Measurements from ENCODE around the gene RHOF.
A peak's percentile ranks its signal among the peaks of the same experiment; 100 is the strongest.
"Not testable (repeated sequence)": the region's sequence is repeated elsewhere in the genome, so short reads cannot be mapped to it uniquely, and the experiment has no call there.

RHOF gene

DNA sequence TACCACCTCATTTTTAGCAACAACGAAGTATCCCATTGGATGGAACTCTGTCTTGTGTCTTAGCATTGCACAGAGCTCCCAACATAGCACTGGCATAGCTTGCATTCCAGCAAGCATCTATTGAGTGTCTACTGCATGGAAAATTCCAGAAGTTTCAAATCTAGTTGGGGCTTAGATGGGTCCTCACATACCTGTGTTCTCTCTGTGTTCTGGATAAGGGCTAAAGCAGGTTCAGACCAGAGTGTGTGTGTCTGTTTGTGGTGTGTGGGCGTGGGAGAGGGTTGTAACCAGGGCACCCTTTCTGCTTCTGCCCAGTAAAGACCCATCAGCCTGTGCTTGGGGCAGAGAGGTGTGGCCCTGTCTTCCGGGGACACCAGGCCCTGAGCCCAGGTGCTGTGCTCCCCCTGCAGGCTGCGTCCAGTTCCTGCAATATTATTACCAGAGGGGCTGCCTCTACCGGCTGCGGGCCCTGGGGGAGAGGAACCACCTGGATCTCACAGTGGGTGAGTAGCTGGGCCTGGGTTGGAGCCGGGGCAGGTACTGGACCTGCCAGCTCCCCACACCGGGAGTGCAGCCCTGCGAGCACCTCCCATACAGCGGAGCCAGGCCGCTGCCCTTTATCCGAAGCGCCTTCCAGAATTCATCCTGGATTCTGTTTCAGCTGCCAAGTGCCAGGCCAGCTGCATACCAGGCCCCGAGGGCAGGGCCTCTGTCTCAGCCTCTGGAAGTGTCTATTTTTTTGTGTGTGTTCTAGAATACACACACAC, 20.3 kb downstream of the RHOF start:
- DNase-seq = peak; percentile 59

DNA sequence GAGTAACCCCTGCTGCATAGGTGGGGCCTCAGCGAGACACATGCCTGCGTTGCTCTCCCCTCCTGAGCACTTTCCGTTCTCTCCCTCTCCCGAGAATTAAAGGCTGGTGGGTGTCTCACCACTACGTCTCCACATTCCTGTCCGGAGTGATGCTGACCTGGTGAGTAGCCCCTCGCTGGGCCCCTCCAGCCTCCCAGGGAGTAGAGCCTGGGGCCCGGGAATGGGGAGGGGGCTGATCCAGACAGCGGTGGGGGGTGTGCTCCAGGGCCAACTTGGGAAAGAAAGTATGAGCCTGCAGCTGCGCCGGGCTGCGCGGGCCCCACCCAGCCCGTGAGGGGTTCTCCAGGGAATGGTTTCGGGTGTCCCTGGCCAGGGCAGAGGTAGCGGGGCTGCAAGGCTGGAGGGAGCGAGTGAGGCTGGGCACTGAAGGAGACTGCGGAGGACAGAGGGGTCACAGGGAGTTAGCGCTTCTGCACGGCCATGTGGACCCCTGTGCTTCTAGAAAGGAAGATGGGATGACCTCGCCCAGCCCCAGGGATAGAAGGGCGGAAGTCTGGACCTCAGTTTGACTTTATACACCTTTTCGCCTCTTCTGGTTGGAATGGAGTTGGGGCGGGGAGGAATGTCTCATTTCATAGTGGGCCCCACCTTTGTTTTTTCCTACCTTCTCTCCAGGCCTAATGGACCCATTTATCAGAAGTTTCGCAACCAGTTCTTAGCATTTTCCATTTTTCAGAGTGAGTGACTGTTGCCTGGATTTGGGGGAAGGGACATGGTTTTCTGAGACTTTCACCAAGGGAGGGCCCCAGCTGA, 22.5 kb downstream of the RHOF start:
- no peak for DNase-seq

DNA sequence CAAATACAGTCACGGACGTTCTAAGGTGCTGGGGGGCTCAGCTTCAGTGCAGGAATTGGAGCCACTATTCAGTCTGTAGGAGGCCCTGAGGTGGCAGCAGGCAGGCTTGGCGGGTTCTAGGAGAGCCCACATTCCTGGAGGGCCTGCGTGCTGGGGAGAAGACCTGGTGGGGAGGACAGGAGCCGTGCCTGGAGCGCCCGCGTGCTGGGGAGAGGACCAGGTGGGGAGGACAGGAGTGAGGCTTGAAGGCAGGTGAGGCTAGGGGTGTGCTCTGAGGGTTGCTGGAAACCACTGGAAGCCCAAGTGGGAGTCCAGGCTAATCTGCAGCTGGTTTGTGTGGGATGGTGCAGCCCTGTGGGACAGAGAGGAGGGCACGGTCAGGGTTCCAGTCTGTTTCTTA, 23.1 kb downstream of the RHOF start:
- DNase-seq = no peak

GRCh38 chr12:121769831-121770301, 23.6 kb downstream of the RHOF start:
- no peak for DNase-seq

DNA sequence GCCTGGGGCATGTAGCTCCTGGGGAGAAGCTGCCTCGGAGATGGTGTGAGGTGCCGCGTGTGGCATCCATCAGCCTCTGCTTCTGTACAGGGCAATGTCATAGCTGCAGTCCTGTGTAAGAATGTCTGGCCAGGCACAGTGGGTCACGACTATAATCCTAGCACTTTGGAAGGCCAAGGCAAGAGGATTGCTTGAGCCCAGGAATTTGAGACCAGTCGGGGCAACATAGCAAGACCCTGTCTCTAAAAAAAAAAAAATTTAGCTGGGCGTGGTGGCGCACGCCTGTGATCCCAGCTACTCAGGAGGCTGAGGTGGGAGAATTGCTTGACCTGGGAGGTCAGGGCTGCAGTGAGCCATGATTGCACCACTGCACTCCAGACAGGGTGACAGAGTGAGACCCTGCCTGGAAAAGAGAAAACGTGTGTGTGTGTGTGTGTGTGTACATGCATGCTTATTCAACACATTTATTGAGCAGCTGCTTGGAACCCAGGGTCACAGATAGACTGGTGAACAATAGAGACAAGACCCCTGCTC, 24.1 kb downstream of the RHOF start:
- no peak for DNase-seq

GRCh38 chr12:121767525-121768016, 25.9 kb downstream of the RHOF start:
- DNase-seq = peak; percentile 75

DNA sequence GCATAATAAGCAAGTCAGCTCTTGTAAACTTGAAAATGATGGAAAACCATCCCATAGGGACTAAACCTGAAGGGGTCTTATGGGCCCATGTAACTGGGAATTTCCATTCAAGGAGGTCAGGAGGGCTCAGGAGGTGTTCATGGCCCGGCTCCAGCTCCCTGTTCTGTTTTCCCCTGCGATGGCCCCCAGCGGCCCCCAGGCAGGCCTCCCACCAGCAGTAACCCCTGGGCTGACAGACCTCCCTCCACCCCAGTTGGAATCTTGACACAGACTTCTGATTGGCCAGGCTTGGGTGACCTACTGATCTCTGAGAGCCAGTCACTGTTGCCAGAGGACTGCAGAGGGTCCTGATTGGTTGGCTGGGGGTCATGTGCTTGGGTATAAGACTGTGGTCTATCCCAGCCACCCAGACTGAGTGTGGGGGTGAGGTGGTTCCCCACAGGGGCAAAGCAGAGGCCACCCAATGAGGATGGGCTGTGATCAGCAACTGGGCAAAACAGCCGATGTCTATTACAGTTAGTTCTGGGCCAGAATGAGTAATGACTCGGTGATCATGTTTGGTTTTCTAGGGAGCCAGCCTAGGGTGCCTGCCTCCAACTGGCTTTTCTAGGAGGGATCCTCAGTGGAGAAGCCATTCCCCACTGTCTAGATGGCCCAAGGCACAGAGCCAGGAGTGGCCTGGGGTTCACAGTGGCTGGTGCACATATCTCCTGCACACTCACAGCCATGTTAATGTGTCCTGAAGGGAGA, 27.0 kb downstream of the RHOF start:
- no peak for DNase-seq

DNA sequence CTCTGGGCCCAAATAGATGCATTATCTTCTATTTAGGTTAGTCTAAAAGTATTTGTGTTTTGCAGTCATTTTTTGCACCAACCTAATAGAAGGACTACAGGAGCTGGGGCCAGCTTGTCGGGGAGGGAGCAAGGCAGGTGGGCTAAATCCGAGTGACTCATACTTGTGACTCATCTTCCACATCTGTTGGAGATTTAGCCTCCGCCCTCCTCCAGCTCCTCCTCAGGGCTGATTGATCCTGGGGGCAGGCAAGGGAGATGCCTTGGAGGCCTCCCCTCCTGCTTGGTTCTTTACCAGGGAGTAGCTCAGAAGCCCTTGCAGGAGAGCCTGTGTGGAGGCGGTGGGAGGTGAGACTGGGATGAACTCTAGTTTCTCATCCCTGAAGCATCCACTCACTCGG, 27.9 kb downstream of the RHOF start:
- DNase-seq = peak; percentile 80

DNA sequence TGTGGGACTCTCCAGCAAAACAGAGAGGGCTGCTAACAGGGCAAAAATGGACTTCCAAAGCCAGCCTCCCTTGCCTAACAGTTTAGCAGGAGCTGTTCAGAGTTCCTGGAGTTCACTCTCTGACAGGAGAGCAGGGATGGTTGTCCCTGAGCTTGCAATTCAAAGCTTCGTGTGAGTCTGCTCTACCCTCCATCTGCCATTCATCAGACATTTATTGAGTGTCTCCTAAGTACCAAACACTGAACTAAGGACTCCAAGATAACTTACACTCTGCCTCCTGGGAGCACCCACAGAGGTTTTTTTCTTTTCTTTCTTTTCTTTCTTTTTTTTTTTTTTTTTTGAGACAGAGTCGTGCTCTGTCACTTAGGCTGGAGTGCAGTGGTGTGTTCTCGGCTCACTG, 28.7 kb downstream of the RHOF start:
- no peak for DNase-seq

DNA sequence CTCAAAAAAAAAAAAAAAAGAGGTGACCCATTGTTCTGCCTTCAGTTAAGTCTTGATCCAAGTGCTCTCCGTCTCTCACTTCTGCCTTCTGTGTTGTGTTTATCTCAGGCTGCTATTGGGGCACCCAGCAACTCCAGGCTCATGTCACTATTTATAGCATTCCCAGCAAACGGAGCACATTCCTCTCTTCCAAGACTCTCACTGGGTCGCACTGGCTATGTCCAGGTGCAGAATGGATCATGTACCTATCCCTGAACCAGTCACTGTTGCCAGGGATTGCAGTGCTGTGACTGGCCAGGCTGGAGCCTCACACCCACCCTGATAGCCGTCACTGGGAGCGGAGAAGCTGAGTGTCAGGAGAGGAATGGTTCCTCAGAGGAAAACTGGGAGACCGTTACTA, 31.2 kb downstream of the RHOF start:
- DNase-seq = no peak

DNA sequence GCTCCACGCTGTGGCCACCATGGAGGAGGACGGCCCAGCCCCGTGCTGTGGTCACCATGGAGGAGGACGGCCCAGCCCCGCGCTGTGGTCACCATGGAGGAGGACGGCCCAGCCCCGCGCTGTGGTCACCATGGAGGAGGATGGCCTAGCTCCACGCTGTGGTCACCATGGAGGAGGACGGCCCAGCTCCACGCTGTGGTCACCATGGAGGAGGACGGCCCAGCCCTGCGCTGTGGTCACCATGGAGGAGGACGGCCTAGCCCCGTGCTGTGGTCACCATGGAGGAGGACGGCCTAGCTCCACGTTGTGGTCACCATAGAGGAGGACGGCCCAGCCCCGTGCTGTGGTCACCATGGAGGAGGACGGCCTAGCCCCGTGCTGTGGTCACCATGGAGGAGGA, 35.0 kb downstream of the RHOF start:
- DNase-seq = not testable (repeated sequence)

DNA sequence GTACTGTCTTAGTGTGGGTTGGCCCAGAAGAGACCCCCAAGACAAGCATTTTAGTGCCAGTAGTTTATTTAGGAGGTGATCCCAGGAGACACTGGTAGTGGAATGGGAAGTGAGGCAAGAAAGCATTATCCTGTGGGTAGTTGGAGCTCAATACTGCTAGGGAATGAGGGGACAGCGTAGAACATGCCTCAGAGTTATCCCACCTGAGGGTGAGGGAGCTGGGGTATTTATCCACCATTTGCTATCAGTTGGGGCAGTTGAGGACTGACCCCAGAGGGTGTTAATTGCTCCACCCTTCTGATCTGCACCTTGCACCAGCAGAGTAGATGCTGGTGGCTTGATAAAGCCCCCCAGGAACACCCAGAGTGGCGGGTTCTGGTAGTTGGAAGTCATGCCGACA, 37.9 kb downstream of the RHOF start:
- no peak for DNase-seq

GRCh38 chr12:121754836-121755235, 38.7 kb downstream of the RHOF start:
- DNase-seq = no peak

DNA sequence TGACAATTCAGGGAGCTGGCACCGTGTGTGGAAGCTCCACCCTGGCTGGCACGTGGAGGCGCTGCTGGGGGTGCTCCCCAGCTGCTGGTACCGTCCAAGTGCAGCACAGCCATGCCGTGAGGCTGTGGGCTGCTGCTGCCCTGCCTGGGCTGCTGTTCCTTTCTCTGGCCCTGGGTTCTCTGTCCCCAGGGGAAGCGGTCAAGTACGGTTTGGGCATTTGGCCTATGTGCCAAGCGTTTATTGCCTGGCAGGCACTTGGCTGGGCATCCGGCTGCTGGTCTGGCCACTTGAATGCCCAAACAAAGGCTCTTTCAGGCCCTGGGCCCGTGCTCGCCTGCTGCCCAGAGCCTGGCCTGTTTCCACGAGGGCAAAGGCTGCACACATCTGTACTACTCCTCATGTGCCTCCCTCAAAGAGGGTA, 39.6 kb downstream of the RHOF start:
- no peak for DNase-seq

- no peak for DNase-seq
Measured at GRCh38 chr12:121751749-121752351, 41.6 kb downstream of the RHOF start.

DNA sequence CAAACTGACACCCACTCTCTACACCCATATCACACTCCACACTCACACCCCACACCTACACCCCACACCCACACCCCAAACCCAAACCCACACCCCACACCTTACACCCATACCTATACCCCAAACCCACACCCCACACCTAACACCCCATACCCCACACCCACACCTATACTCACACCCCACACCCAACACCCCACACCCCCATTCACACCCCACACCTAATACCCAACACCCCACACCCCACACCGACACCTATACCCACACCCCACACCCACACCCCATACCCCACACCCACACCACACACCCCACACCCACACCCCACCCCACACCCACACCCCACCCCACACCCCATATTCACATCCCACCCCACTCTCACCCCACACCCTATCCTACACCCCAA, 42.5 kb downstream of the RHOF start:
- DNase-seq = no peak

- no peak for DNase-seq
Measured at GRCh38 chr12:121750507-121750955, 43.0 kb downstream of the RHOF start.

- DNase-seq = no peak
Measured at GRCh38 chr12:121749267-121749666, 44.2 kb downstream of the RHOF start.

DNA sequence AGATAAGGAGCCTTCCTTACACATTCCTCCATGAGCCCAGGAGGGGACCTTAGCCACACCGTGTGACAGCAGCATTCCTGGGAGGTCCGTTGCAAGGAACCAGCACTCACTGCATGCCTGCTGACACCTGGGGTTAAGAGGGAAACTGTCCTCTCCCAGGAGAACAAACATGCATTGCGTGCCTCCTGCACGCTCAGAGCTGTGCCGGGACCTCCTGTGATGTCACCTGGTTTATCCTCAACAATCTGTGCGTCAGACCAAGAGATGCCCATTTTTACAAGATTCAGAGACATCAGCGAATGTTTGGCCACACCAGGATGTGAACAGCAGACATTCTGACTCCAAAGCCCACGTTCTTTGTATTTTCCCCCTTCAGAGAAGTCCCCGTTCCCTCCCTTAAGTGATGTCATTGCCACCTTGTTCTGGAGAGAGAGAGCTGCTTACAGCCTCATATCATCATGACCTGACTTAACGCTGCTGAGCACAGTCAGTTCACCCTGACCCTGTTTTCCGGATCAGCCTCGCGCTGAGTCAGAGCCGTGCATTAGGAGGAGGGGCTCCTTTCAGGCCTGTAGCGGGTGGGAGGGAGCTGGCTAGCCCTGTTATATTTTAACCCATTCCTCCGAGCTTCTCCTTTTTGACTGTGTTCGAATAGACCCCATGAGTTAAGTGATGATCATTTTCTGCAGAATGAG, 44.8 kb downstream of the RHOF start:
- DNase-seq = peak; percentile 79

GRCh38 chr12:121748218-121748570, 45.3 kb downstream of the RHOF start:
- DNase-seq = no peak

- DNase-seq = not testable (repeated sequence)
Measured at GRCh38 chr12:121745545-121745944, 47.9 kb downstream of the RHOF start.

DNA sequence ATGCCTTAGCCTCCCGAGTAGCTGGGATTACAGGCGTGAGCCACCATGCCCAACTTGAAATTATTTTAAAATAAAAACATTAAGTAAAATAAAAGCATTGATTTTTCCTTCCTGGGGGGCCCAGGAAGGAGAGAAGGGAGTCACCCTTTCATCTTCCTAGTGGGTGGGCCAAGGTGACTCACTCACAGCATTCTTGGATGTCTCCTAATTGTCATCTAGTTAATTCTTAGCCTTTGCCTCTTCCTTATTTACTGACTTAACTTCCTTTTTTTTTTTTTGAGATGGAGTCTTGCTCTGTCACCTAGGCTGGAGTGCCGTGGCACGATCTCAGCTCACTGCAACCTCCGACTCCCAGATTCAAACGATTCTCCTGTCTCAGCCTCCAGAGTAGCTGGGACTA, 51.7 kb downstream of the RHOF start:
- no peak for DNase-seq
